Ovary (tissue), 9 donors: Measurements from ENCODE around the gene PMVK. TPM values are rescaled to one million over a fixed set of nuclear protein-coding genes. Genes with fewer than 3 reads are reported as not detected.

ENCODE experiments used
- DNase-seq, 5 donors: peaks; one replicate each; pipeline ENCODE4 v3.0.0-alpha.2; 2019 to 2020
- H3K27ac ChIP-seq, 2 donors: fragments of 200-600 bp; one replicate each; pipeline versions ENCODE4 v1.5.1 to v1.8.0; 2019 to 2022
- H3K27me3 ChIP-seq: fragments of 200-600 bp; one replicate; pipeline ENCODE4 v1.8.0; 2022
- H3K36me3 ChIP-seq: fragments of 200-600 bp; sonication (generic); one replicate; pipeline ENCODE4 v1.5.1; 2019
- H3K4me1 ChIP-seq: one replicate; pipeline ENCODE4 v1.8.1; 2013; ENCODE audit warnings: mild to moderate bottlenecking, moderate library complexity; ENCODE audit not compliant: insufficient read depth
- H3K4me3 ChIP-seq: fragments of 200-600 bp; sonication (generic); one replicate; pipeline ENCODE4 v1.5.1; 2017
- H3K9me3 ChIP-seq, 2 donors: fragments of 200-600 bp in 1 of 2; sonication (generic) in 1 of 2; one replicate each; pipeline versions ENCODE4 v1.5.1 to v1.8.1; 2013 to 2019; ENCODE audit warnings: mild to moderate bottlenecking in 1 of 2, moderate library complexity in 1 of 2
- EP300 ChIP-seq: sonication (generic); formaldehyde crosslinking; IDR thresholded peaks from one replicate; pipeline ENCODE4 v1.6.1; 2017; ENCODE audit warnings: antibody characterized with exemption
- POLR2A ChIP-seq: fragments of 450-650 bp; IDR thresholded peaks from one replicate; pipeline ENCODE4 v1.6.1; 2017; ENCODE audit warnings: antibody characterized with exemption, mild to moderate bottlenecking, moderate library complexity
- WGBS, 3 donors: extraction: QIAGEN DNeasy Blood & Tissue Kit in 1 of 3; methylation state at CpG; one replicate each; pipeline versions ENCODE4 v1.1.5 to v1.1.7; 2013 to 2017; 5-methylcytosine and 5-hydroxymethylcytosine counted together
- intact Hi-C, 4 donors: fragments of 100-400 bp; cut with DNase I; formaldehyde crosslinking; loops; one replicate each; pipeline versions ENCODE4 v1.11.0 to v1.15.1; 2022 to 2023
- polyA plus RNA-seq, 2 donors: library from polyadenylated mRNA; stranded (reverse); fragments of 200-250 nt in 1 of 2; fragments of 350-450 nt in 1 of 2; fragmentation: Illumina TruSeq in 1 of 2; extraction: RNeasy Lipid Tissue Mini Kit (QIAGEN cat#74804) in 1 of 2; gene quantifications; one replicate each; pipeline ENCODE4 v1.2.3, GENCODE V29; 2013 to 2014
- total RNA-seq, 7 donors: library from RNA; depleted of rRNA in 2 of 7; stranded (reverse); fragments of >200 nt in 2 of 7; fragmentation: NEBNext Ultra II Directional in 3 of 7; extraction: Animal tissue kit (Norgen Biotek cat#: 25700) in 3 of 7; gene quantifications; one replicate each; pipeline versions ENCODE4 v1.1.0 to v1.2.4, GENCODE V29; 2016 to 2023
- TF ChIP-seq, protein P1 (sequence below), 3 donors: fragments of 450-650 bp in 2 of 3; fragments of 200-600 bp in 1 of 3; IDR thresholded peaks; one replicate each; pipeline versions ENCODE4 v1.5.1 to v1.8.0; 2016 to 2022; ENCODE audit warnings: antibody characterized with exemption in 3 of 3, mild to moderate bottlenecking in 1 of 3
- donor health status: DM: no; HTN: no; CAD: no; lungs with moderate emphysema.
- donor health status: DM: no; HTN: no; CAD: no.
- donor health status: Bipolar disorder and iron deficiency.
- donor health status: DM: yes; HTN: yes; CAD: no.
- donor health status: DM: no; HTN: no; CAD: no.
- donor health status: DM: yes; HTN: yes; CAD: no.

PMVK gene
- total and polyA plus RNA-seq, 9 donors = 8.6 to 50.7 (median 30.6) TPM

DNA sequence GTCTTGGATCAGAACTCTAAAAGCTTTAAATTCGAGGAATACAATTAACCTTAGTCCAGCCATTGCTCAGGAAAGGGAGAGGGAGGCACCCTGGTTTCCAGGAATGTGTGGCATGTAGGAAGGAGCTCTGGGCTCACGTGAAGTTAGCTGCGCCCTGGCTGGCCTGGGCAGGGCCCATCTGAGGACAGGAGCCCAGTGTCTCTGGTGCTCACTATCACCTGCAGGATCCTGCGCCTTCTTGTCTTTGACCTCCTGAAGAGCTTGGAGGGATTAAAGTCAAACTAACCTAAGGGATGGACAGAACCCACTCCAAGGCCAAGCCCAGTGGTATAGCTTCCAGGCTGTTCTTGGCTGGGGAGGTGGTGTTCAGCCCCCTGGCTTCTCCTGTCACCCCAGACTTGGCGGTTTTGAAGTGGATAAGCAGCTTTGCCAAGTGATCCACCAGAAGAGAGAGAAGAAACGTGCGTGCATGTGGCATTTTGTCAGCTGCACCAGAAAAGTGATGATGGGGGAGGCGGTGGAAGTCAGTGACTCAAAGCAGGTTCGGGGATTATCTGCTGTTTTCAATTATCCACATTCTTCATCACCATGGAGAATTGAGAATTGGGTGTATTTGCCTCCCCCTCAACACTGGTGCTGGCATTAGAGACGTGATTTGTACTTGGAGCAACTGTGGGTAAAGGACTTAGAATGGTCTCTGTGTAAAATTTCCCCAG, 54.5 kb downstream of the PMVK start:
- intact Hi-C loops = loop anchor here in 2 of 4 donors (5.0 kb wide), 2 partner anchors 215 to 325 kb away; partner anchors contain the start of gene UBE2Q1 (in 1 of the 2)
- no peak for DNase-seq

DNA sequence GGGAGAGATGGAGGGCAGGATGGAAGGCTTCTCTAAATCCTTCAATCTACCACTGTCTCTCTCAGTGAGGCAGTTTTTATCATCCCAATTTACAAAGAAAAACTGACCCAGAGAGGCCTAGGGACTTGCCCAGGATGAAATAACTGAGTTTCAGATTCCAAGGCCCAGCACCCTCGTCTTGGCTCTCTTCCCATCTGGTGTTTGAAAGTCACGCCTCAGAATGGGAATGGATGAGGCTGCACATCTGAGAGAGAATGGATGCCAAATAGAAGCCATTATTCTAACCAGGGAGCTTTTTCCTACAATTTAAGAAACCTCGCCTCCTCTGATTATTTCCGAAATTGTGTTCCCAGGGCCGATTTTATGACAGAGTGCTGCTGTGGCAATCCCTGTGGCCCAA, 55.8 kb downstream of the PMVK start:
- Histone ChIP-seq H3K27ac (no peak overlapping the region), H3K4me3 (no peak overlapping the region), H3K27me3 (no peaks in the 10 kb centered on the region), H3K4me1 (peaks cover 3% of the 10 kb centered on the region), H3K36me3 (no peaks in the 10 kb centered on the region), H3K9me3 (no peaks in the 10 kb centered on the region)
- intact Hi-C loops = loop anchor here in 2 of 4 donors (5.0 kb wide), 2 partner anchors 213 to 323 kb away; partner anchors contain the start of gene UBE2Q1 (in 1 of the 2)
- TF ChIP-seq, protein P1, sequence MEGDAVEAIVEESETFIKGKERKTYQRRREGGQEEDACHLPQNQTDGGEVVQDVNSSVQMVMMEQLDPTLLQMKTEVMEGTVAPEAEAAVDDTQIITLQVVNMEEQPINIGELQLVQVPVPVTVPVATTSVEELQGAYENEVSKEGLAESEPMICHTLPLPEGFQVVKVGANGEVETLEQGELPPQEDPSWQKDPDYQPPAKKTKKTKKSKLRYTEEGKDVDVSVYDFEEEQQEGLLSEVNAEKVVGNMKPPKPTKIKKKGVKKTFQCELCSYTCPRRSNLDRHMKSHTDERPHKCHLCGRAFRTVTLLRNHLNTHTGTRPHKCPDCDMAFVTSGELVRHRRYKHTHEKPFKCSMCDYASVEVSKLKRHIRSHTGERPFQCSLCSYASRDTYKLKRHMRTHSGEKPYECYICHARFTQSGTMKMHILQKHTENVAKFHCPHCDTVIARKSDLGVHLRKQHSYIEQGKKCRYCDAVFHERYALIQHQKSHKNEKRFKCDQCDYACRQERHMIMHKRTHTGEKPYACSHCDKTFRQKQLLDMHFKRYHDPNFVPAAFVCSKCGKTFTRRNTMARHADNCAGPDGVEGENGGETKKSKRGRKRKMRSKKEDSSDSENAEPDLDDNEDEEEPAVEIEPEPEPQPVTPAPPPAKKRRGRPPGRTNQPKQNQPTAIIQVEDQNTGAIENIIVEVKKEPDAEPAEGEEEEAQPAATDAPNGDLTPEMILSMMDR (IDR thresholded peaks at IDR 0.05) = no peak
- TF ChIP-seq POLR2A = no peak
- no peak for TF ChIP-seq EP300
- DNase-seq = no peak
- WGBS, 3 donors = 65 to 75% (median 72%) methylated on average over 5 of the region's 5 CpGs

More for the DNA sequence above, 54.5 kb downstream of the PMVK start:
- H3K9me3 ChIP-seq = no peaks in the 10 kb centered on the region
- no peak overlapping the region for H3K27ac ChIP-seq
- 67 to 73% (median 69%) methylated on average over 10 of the region's 10 CpGs for WGBS, 3 donors
- no peaks in the 10 kb centered on the region for H3K36me3 ChIP-seq
- TF ChIP-seq, protein P1 (IDR thresholded peaks at IDR 0.05) = no peak
- TF ChIP-seq POLR2A (no peak), EP300 (no peak)
- no peak overlapping the region for H3K4me3 ChIP-seq
- no peaks in the 10 kb centered on the region for H3K27me3 ChIP-seq
- H3K4me1 ChIP-seq = peaks cover 3% of the 10 kb centered on the region

DNA sequence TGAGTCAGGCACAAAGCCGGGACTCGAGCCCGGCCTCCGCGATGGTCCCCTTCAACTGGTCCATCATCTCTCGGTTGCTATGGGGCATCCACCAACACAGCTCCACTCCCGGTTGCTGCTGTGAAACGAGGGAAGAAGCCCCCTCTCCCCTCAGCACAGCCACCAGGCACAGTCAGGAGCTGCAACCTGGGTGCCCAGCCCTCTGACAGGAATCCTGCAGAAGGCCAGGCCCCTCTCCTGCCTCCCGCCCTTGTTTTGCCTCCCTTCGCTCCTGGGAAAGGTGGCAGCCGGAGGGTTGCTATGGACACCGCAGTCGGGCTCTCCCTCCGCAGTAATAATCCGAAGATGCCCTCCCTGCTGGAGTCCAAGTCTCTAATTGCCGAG, 57.5 kb downstream of the PMVK start:
- Histone ChIP-seq H3K4me1 (no peaks in the 10 kb centered on the region), H3K4me3 (no peak overlapping the region), H3K36me3 (no peaks in the 10 kb centered on the region), H3K27me3 (no peaks in the 10 kb centered on the region), H3K9me3 (no peaks in the 10 kb centered on the region), H3K27ac (no peak overlapping the region)
- intact Hi-C loops = loop anchor here (5.0 to 10.0 kb wide), 4 partner anchors 212 to 404 kb away; partner anchors contain the start of gene UBE2Q1 (in 1 of the 4)
- TF ChIP-seq POLR2A (no peak), EP300 (no peak)
- TF ChIP-seq, protein P1 (IDR thresholded peaks at IDR 0.05) = no peak
- no peak for DNase-seq
- 71 to 74% (median 73%) methylated on average over 16 of the region's 16 CpGs for WGBS, 3 donors

DNA sequence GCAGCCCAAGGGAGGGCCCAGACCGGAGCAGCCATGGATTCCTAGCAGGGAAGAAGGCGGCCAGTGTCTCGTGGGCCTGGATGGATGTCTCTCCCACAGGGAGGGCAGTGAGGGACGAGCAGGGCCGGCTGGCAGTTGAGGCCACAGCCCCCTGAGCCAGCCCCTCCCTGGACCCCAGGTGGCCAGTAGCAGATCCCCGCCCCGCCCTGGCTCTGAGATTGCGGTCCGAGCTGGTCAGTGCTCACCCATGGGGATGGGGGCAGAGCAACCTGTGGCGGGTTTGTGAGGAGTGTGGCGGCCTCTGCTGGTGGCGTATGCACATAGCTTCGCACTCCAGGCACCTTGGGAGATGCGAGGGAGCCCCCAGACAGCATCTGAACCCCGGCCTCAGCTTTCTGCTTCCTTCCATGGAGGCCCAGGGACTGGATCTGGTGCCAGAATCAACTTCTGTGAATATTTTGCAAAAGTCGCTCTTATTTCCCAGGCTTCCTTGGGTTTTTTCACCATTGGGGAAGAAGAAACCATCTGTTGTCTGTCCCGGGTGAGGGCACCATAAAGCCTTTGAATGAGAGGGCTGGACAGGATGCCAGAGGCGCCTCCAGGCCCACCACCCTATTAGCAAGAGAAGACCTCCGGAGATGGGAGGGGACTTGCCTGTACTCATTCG, 58.0 kb downstream of the PMVK start:
- Histone ChIP-seq H3K36me3 (no peaks in the 10 kb centered on the region), H3K4me3 (no peak overlapping the region), H3K27me3 (no peaks in the 10 kb centered on the region), H3K4me1 (no peaks in the 10 kb centered on the region), H3K9me3 (no peaks in the 10 kb centered on the region), H3K27ac (no peak overlapping the region)
- WGBS, 3 donors = 20 to 23% (median 20%) methylated on average over 20 of the region's 20 CpGs
- DNase-seq = peak; percentile 69 to 88 (median 83)
- TF ChIP-seq EP300 = no peak
- TF ChIP-seq POLR2A = no peak
- TF ChIP-seq, protein P1 (IDR thresholded peaks at IDR 0.05) = peak; percentile 70 to 89 (median 87)
- intact Hi-C loops = loop anchor here (5.0 to 10.0 kb wide), 4 partner anchors 211 to 404 kb away; partner anchors contain the start of gene UBE2Q1 (in 1 of the 4)
